HL-60/S4 treated with phorbol 12-myristate 13-acetate at 8.2 ng/mL for 4 days and 3 days (cell line): ENCODE data around the gene RPS3.

ENCODE experiments used
- in situ Hi-C: fragments of 300-500 bp; cut with MboI; formaldehyde crosslinking; loops from 2 replicates; pipeline ENCODE4 v1.15.0; 2022; ENCODE audit warnings: low sequenced_read_pairs

Gene RPS3

GRCh38 chr11:75453916-75454655 is 54.8 kb downstream of the RPS3 start:
- in situ Hi-C loops = no loop called here

- in situ Hi-C loops = no loop called here
Measured at GRCh38 chr11:75454987-75455386, 55.7 kb downstream of the RPS3 start.
